Neural cell (in vitro differentiated cells): ENCODE data around the gene TEX22. TPM values are rescaled to one million over a fixed set of nuclear protein-coding genes. Genes with fewer than 3 reads are reported as not detected.

Source experiments
- H2AFZ ChIP-seq: fragments of 200-600, 300-800 bp; sonication (generic), shearing (Covaris generic); 2 replicates; pipeline ENCODE4 v1.6.0; 2014; ENCODE audit warnings: low read depth, mild to moderate bottlenecking, antibody characterized with exemption, low read length, moderate library complexity
- H3F3A ChIP-seq: fragments of 200-600 bp; shearing (Covaris generic); 2 replicates; pipeline ENCODE4 v1.6.1; 2016; ENCODE audit warnings: mild to moderate bottlenecking, moderate library complexity, mixed read lengths, antibody characterized with exemption, low read length; ENCODE audit not compliant: insufficient read depth, poor library complexity, severe bottlenecking
- H3K27ac ChIP-seq: fragments of 200-600, 300-800 bp; sonication (generic), shearing (Covaris generic); 2 replicates; pipeline ENCODE4 v1.5.1; 2014; ENCODE audit warnings: mild to moderate bottlenecking, low read length, moderate library complexity
- H3K27me3 ChIP-seq: fragments of 300-800, 200-600 bp; sonication (generic), shearing (Covaris generic); 2 replicates; pipeline ENCODE4 v1.6.0; 2014; ENCODE audit warnings: mild to moderate bottlenecking, low read depth, low read length, moderate library complexity; ENCODE audit not compliant: insufficient read depth
- H3K36me3 ChIP-seq: fragments of 300-800, 200-600 bp; sonication (generic), shearing (Covaris generic); 2 replicates; pipeline ENCODE4 v1.5.1; 2014; ENCODE audit warnings: mild to moderate bottlenecking, antibody characterized with exemption, low read length, moderate library complexity; ENCODE audit not compliant: insufficient read depth
- H3K4me2 ChIP-seq: fragments of 300-800, 200-600 bp; sonication (generic), shearing (Covaris generic); 2 replicates; pipeline ENCODE4 v1.6.0; 2014; ENCODE audit warnings: mild to moderate bottlenecking, low read length
- H3K4me3 ChIP-seq: fragments of 300-800, 200-600 bp; sonication (generic), shearing (Covaris generic); 2 replicates; pipeline ENCODE4 v1.5.1; 2014; ENCODE audit warnings: mild to moderate bottlenecking, low read length, moderate library complexity
- H3K79me2 ChIP-seq: fragments of 200-600 bp; shearing (Covaris generic); replicated peaks from 2 replicates; pipeline ENCODE4 v1.6.0; 2014; ENCODE audit warnings: mild to moderate bottlenecking, low read length, moderate library complexity; ENCODE audit not compliant: insufficient read depth
- H3K9ac ChIP-seq: fragments of 300-800, 200-600 bp; sonication (generic), shearing (Covaris generic); 2 replicates; pipeline ENCODE4 v1.6.1; 2016; ENCODE audit warnings: mild to moderate bottlenecking, low read length, mixed read lengths
- H3K9me2 ChIP-seq: fragments of 200-600 bp; shearing (Covaris generic); 2 replicates; pipeline ENCODE4 v1.6.1; 2016; ENCODE audit warnings: mild to moderate bottlenecking, low read length, mixed read lengths; ENCODE audit not compliant: insufficient read depth
- H3K9me3 ChIP-seq: fragments of 200-600, 300-800 bp; sonication (generic), shearing (Covaris generic); 2 replicates; pipeline ENCODE4 v1.6.1; 2016; ENCODE audit warnings: mild to moderate bottlenecking, mixed run types, low read length, moderate library complexity, mixed read lengths
- H4K20me1 ChIP-seq: fragments of 200-600 bp; shearing (Covaris generic); 2 replicates; pipeline ENCODE4 v1.6.1; 2016; ENCODE audit warnings: mild to moderate bottlenecking, mixed run types; ENCODE audit not compliant: insufficient read depth
- EP300 ChIP-seq: fragments of 450-650 bp; conservative IDR thresholded peaks from 2 replicates; pipeline ENCODE4 v1.6.1; 2014; ENCODE audit warnings: antibody characterized with exemption, mild to moderate bottlenecking, moderate library complexity; ENCODE audit not compliant: poor library complexity, severe bottlenecking
- EZH2 ChIP-seq: fragments of 200-600, 300-800 bp; shearing (Covaris generic), sonication (generic); IDR thresholded peaks from 2 replicates; pipeline ENCODE4 v1.6.1; 2014; ENCODE audit warnings: antibody characterized with exemption, low read length, borderline replicate concordance, mild to moderate bottlenecking; ENCODE audit not compliant: insufficient read depth, poor library complexity, severe bottlenecking
- MXI1 ChIP-seq: fragments of 450-650 bp; conservative IDR thresholded peaks from 2 replicates; pipeline ENCODE4 v1.6.1; 2014; ENCODE audit warnings: antibody characterized with exemption, mild to moderate bottlenecking; ENCODE audit not compliant: poor library complexity, severe bottlenecking
- POLR2AphosphoS5 ChIP-seq: IDR thresholded peaks from 2 replicates; pipeline ENCODE4 v1.6.1; 2012
- RAD21 ChIP-seq: fragments of 450-650 bp; conservative IDR thresholded peaks from 2 replicates; pipeline ENCODE4 v1.6.1; 2014; ENCODE audit warnings: antibody characterized with exemption, mild to moderate bottlenecking, moderate library complexity
- SMC3 ChIP-seq: fragments of 450-650 bp; conservative IDR thresholded peaks from 2 replicates; pipeline ENCODE4 v1.6.1; 2014; ENCODE audit warnings: antibody characterized with exemption, mild to moderate bottlenecking, moderate library complexity; ENCODE audit not compliant: poor library complexity
- TAF1 ChIP-seq: IDR thresholded peaks from 2 replicates; pipeline ENCODE4 v1.6.1; 2012; ENCODE audit warnings: low read depth
- polyA plus RNA-seq: library from polyadenylated mRNA; depleted of rRNA; stranded (reverse); fragments of >200 nt; gene quantifications from 2 replicates; pipeline ENCODE4 v1.2.3, GENCODE V29; 2014
- TF ChIP-seq, protein P1 (sequence below): IDR thresholded peaks from 2 replicates; pipeline ENCODE4 v1.6.1; 2012; ENCODE audit warnings: borderline replicate concordance
- TF ChIP-seq, protein P2 (sequence below): fragments of 450-650 bp; IDR thresholded peaks from 2 replicates; pipeline ENCODE4 v1.5.1; 2014; ENCODE audit warnings: antibody characterized with exemption, mild to moderate bottlenecking, moderate library complexity; ENCODE audit not compliant: poor library complexity, severe bottlenecking

TEX22 gene
- polyA plus RNA-seq, 1 donor from 2014 or later, result 0.22 TPM

DNA sequence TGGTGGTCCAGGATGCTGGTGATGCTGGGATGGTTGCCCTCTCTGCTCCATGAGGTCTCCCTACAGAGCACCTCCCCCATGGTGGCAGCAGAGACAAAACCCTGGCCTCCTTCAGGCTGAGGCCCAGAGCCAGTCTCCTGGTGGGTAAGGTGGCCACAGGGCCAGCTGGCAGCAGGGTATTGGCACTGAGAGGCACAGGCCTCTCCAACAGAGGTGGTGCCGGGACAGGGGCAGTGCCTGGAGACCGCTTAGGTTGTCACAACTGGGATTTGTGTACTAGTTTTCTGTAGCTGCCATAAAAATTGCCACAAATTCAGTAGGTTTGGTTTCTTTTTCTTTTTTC lies 15.2 kb downstream of the TEX22 start:
- no peak overlapping the region for H3K4me3 ChIP-seq
- no peak overlapping the region for H3K4me2 ChIP-seq
- no peak overlapping the region for H3K9ac ChIP-seq
- H3K9me3 ChIP-seq, result no peaks in the 10 kb centered on the region
- no peak overlapping the region for H3K27ac ChIP-seq
- no peaks in the 10 kb centered on the region for H3K9me2 ChIP-seq
- peaks cover 17% of the 10 kb centered on the region for H3K27me3 ChIP-seq
- no peaks in the 10 kb centered on the region for H3K79me2 ChIP-seq
- no peaks in the 10 kb centered on the region for H3F3A ChIP-seq
- H2AFZ ChIP-seq, result no peak overlapping the region
- no peaks in the 10 kb centered on the region for H4K20me1 ChIP-seq
- TF ChIP-seq SMC3 (no peak), TAF1 (no peak), EZH2 (no peak), POLR2AphosphoS5 (no peak), EP300 (no peak), MXI1 (no peak), RAD21 (no peak)
- TF ChIP-seq, protein P1, sequence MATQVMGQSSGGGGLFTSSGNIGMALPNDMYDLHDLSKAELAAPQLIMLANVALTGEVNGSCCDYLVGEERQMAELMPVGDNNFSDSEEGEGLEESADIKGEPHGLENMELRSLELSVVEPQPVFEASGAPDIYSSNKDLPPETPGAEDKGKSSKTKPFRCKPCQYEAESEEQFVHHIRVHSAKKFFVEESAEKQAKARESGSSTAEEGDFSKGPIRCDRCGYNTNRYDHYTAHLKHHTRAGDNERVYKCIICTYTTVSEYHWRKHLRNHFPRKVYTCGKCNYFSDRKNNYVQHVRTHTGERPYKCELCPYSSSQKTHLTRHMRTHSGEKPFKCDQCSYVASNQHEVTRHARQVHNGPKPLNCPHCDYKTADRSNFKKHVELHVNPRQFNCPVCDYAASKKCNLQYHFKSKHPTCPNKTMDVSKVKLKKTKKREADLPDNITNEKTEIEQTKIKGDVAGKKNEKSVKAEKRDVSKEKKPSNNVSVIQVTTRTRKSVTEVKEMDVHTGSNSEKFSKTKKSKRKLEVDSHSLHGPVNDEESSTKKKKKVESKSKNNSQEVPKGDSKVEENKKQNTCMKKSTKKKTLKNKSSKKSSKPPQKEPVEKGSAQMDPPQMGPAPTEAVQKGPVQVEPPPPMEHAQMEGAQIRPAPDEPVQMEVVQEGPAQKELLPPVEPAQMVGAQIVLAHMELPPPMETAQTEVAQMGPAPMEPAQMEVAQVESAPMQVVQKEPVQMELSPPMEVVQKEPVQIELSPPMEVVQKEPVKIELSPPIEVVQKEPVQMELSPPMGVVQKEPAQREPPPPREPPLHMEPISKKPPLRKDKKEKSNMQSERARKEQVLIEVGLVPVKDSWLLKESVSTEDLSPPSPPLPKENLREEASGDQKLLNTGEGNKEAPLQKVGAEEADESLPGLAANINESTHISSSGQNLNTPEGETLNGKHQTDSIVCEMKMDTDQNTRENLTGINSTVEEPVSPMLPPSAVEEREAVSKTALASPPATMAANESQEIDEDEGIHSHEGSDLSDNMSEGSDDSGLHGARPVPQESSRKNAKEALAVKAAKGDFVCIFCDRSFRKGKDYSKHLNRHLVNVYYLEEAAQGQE, result no peak
- TF ChIP-seq, protein P2, sequence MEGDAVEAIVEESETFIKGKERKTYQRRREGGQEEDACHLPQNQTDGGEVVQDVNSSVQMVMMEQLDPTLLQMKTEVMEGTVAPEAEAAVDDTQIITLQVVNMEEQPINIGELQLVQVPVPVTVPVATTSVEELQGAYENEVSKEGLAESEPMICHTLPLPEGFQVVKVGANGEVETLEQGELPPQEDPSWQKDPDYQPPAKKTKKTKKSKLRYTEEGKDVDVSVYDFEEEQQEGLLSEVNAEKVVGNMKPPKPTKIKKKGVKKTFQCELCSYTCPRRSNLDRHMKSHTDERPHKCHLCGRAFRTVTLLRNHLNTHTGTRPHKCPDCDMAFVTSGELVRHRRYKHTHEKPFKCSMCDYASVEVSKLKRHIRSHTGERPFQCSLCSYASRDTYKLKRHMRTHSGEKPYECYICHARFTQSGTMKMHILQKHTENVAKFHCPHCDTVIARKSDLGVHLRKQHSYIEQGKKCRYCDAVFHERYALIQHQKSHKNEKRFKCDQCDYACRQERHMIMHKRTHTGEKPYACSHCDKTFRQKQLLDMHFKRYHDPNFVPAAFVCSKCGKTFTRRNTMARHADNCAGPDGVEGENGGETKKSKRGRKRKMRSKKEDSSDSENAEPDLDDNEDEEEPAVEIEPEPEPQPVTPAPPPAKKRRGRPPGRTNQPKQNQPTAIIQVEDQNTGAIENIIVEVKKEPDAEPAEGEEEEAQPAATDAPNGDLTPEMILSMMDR, result no peak
- H3K36me3 ChIP-seq, result no peaks in the 10 kb centered on the region

DNA sequence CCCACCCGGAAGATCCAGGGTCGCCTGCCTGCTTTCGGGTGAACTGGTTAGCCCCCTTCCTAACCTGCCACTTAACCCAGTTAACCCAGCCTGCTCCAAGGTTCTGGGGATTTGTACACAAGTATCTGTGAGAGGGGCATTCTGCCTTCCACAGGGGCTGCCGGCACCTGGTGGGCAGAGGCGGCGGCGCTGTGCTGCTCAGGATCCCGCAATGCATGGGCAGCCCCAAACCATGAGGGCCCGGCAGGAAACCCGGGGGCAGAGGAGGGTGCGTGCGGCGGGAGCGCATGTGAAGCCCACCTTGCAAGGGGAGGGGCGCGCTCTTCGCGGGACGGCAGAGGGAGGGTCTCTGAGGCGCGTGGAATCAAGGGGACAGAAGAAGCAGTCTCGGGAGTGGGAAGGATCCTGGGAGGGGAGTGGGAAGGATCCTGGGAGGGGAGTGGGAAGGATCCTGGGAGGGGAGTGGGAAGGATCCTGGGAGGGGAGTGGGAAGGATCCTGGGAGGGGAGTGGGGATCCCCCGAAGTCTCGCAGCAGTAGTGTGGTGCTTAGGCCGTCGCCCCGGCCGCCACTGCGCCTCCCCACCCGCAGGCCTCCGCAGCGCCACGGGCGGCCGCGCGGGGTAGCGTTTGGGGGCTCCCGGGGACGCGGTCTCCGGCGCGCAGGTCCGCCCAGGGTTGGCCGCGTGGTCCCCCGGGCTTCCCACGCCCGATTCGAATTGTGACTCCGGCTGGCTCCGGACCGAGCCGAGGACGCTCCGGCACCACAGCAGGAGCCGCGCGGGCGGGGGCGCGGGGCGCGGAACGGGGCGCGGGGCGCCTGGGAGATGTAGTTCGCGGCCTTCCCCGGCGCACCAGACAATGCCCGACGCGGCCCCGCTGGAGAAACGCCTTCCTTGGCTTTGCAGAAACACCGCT lies 16.4 kb downstream of the TEX22 start:
- Histone ChIP-seq H3K4me3 (peak overlapping the region; percentile 57), H3K79me2 (peaks cover 8% of the 10 kb centered on the region), H3F3A (peaks cover 4% of the 10 kb centered on the region), H3K27ac (no peak overlapping the region), H3K4me2 (no peak overlapping the region), H3K9me3 (no peaks in the 10 kb centered on the region), H3K9me2 (no peaks in the 10 kb centered on the region), H3K36me3 (no peaks in the 10 kb centered on the region), H2AFZ (peak overlapping the region; percentile 19), H4K20me1 (no peaks in the 10 kb centered on the region), H3K9ac (peak overlapping the region; percentile 41), H3K27me3 (peaks cover 17% of the 10 kb centered on the region)
- TF ChIP-seq EP300 (no peak), SMC3 (no peak), EZH2 (no peak), RAD21 (no peak), POLR2AphosphoS5 (peak; percentile 38), MXI1 (peak; percentile 52), TAF1 (no peak)
- TF ChIP-seq, protein P1, result no peak
- TF ChIP-seq, protein P2, result peak; percentile 71
